Kidney capillary endothelial cell (primary cell): ENCODE measurements around the gene ITGA1.
"Not testable (repeated sequence)": the region's sequence is repeated elsewhere in the genome, so short reads cannot be mapped to it uniquely, and the experiment has no call there.

Source experiments
- DNase-seq: peaks from one replicate; pipeline ENCODE4 v3.0.0-alpha.2; 2018; ENCODE audit warnings: low spot score

ITGA1 gene

GRCh38 chr5:52956915-52957747, 169.4 kb downstream of the ITGA1 start:
- DNase-seq = no peak

DNA sequence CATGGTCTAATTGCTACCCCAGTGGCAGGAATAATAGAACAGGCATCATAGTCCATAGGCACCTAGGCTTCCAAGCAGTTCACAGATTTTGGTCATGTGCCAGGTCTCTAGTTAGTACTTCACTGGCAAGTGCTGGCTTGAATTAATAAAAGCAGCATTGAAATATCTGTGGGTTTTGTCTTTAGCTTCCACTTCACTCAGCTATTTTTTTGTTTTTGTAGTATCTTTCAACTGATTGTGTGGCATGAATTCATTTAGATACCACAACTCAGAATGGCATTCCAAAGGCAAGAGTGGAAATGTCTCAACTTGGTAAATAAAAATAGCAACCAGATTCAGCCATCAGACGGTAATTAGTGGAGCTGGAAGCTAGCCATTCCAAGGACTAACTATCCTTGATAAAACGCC, 173.6 kb downstream of the ITGA1 start:
- DNase-seq = no peak

GRCh38 chr5:52963636-52964035, 175.9 kb downstream of the ITGA1 start:
- DNase-seq = no peak

DNA sequence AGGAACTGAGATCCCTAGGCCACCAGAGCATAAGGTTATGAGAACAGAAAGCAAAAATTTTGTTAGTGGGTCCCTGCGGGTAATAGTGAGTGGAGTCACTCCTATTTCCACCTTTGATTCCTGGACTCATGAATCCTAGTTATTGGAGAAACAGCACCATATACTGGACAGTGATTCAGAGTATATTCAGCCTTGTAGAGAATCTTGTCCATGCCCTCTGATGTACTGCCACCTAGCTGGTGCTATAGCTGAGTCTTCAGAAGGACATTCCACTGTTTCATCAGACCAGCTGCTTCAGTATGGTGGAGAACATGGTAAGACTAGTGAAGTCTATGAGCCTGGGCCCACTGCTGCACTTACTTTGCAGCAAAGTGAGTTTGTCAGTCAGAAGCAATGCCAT, 176.4 kb downstream of the ITGA1 start:
- no peak for DNase-seq

DNA sequence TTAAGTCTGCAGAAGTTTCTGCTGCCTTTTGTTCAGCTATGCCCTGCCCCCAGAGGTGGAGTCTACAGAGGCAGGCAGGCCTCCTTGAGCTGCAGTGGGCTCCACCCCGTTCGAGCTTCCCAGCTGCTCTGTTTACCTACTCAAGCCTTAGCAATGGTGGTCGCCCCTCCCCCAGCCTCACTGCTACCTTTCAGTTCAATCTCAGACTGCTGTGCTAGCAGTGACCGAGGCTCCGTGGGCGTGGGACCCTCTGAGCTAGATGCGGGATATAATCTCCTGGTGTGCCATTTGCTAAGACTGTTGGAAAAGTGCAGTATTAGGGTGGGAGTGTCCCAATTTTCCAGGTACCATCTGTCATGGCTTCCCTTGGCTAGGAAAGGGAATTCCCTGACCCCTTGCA, 188.4 kb downstream of the ITGA1 start:
- not testable (repeated sequence) for DNase-seq

DNA sequence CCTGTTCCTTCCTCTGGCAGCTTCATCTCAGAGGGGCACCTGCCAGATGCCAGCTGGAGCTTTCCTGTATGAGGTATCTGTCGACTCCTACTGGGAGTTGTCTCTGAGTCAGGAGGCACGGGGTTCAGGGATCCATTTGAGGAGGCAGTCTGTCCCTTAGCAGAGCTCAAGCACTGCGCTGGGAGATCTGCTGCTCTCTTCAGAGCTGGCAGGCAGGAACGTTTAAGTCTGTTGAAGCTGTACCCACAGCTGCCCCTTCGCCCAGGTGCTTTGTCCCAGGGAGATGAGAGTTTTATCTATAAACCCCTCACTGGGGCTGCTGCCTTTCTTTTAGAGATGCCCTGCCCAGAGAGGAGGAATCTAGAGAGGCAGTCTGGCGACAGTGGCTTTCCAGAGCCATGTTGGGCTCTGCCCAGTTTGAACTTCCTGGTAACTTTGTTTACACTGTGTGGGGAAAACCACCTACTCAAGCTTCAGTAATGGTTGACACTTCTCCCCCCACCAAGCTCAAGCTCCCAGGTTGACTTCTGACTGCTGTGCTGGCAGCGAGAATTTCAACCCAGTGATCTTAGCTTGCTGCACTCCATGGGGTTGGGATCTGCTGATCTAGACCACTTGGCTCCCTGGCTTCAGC, 189.7 kb downstream of the ITGA1 start:
- no peak for DNase-seq

DNA sequence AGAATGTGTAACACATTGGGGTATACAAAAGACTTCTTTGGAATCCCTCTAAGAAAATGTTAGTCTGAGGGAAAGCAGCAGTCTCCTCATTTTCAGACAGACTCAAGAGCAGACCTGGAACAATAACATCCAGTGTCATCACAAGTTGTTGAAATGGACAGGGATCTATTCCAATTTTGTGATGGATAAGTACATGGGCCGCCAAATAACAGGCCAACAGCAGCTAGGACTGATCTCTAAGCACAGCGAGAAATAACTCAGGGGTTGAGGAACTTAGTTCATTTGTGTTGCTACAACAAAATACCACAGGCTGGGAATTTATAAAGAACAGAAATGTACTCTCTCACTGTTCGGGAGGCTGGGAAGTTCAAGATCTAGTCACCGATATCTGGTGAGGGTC, 193.8 kb downstream of the ITGA1 start:
- DNase-seq = no peak

GRCh38 chr5:52983731-52984636, 196.3 kb downstream of the ITGA1 start:
- peak; percentile 87 for DNase-seq

DNA sequence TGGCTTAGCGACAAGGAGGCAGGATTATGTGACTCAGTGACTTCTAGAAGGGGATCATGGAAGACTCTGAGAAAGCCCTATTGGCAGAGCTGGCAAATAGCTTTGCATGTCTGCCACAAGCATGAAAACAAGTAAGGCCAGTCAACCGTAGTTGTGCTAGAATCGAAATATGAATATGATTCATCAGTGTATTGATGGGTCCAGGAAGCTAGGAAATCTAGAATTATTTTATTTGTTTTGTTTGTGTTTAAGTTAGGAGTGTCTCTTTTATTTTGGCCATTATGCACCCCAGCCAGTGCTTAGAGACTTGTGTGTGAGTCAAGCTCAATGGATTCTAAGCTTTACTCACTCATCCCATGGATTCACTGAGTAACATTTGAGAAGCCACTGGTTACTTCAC, 197.6 kb downstream of the ITGA1 start:
- no peak for DNase-seq

DNA sequence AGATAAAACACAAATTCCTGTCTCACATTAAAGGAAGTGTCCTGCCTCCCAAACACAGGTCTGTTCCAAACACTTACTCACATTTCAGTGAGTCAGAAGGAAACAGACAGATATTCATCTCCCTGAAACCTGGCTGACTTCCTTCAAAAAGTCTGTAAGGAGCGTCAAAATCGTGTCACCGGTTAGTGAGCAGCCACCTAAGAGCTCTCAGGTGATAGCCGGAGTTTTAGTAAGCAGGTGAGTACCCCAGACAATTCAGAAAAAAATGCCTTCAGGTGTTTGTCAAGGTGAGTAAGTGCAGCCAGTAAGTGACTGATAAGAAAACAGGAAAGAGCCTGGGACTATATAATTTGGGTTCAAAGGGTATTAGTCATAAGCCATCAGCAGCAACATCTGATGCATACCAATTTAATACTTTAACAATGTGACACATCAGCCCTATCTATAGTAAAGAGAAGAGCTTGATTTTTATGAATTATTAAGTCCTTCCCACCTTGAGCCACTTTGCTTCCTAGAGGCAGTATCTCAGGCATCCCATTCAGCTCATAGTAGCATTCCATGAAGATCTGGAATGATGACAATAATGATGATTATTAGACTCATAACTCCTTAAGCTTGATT, 200.1 kb downstream of the ITGA1 start:
- peak; percentile 93 for DNase-seq

GRCh38 chr5:52988335-52989024, 200.8 kb downstream of the ITGA1 start:
- DNase-seq = no peak

DNA sequence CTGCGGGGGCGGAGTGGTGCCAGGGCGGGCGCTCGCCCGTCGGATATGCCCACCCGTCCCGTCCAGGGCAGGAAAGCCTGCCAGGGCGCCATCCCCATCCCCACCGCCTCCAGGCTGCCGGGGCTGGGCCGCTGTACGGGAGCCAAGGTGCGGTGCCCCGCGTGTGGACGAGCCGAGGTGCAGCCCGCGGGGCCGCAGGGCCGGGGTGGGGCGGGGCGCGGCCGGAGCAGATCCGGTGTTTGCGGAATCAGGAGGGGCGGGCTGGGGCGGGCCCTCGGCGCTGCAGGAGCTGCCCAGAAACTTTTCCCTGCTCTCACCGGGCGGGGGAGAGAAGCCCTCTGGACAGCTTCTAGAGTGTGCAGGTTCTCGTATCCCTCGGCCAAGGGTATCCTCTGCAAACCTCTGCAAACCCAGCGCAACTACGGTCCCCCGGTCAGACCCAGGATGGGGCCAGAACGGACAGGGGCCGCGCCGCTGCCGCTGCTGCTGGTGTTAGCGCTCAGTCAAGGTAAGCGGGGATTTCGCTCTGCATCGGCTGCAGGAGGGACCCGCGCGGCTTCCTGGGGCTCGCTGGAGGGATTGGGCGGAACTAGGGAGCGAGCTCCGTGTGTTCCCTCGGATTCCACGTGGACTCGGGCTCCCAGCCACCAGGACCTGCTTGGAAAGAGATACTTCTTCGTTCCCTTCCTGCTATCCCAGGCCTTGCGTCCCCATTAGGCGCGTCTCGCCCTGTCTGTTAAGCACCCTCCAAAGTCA, 201.5 kb downstream of the ITGA1 start, which contains the start of gene ITGA2:
Gene ITGA2, plus strand, starts transcription at position 328 of the 756 bp plus-strand sequence. Its CDS starts 117 bp downstream, at position 445.
- DNase-seq = peak; percentile 58

DNA sequence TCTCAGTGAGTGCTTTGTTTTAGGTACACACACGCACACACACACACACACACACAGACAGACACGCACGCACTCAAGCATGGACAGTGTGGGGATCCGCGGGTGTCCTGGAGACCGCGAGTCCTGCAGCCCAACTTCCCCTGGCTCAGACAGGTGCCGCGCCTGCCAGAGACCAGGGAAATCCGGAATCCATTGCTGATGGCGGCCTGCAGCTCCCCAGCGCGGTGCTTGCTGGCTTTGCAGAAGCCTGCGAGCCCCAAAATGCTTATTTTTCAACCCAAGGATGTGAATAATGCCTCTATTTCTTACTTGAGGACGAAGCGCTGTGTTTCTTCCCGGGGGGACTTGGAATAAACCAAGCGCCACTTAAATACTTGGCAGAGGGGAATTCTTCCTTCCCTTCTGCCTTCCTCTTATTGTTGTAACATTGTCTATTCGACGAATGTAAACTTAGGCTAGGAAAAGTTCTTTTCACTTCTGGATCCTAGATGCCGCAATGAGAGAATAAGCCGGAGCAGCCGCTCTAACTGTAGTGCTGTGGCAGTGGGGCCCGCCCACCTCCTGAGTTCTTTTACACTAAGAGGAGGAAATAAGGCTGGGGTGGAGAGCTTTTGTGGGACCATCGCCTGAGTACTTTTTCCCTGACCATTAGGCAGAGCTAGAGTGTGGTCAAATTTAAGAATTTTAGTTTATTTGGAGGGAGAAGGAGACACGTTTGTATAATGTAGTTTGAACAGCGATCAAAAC, 202.2 kb downstream of the ITGA1 start:
- peak; percentile 68 for DNase-seq

DNA sequence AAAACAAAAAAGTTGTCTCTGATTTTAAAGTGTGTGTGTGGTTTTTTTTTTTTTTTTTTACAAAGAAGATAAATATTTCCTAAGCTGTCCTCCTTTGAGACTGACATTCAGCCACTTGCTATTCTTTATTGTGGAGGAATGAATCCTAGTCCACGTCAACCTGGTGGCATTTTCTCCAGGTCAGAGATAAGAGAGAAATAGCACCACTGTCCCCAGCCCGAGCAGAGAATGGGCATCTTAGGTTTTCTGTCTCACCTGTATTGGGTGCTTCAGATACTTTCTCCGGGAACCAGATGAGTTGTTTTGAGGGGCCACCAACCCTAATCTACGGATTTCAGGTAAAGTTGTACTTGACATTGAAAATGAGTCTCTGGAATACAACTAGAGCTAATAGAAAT, 202.8 kb downstream of the ITGA1 start:
- DNase-seq = no peak

DNA sequence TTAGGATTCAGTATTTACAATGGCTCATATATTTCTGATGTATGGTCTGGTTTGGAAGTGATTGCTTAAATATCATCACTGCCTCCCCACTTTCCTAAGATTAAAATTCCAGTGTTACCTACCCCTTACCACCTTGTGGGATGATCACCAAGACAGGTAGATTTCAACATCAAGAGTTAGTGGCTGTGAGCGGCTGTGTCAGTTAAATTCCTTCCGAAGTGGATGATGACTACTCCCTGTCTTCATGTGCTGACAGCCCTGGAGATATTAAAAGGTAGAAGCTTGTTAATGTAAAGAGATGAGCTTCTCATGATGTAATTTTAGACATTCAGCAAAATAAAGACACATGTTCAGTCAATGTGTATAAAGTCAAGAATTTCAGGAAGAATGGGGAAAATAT, 205.7 kb downstream of the ITGA1 start:
- DNase-seq = no peak

GRCh38 chr5:52994266-52994665, 206.6 kb downstream of the ITGA1 start:
- DNase-seq = no peak

DNA sequence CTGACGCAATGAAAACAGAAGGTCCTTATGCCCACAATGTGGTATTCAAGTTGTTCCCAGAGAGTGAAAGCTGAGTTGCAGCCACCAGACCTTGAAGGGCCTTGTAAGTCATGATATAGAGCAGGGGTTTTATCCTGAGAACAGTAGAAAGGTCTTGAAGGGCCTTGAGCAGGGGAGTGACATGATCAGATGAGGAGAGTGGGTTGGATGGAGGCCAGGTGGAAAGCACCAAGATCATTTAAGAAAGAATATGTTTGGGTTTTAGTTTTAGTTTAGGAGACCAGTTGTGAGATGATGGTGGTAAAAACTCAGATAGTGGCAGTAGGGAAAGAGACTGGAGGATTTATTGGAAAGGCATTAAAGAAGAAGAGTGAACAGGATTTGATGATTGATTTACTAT, 207.4 kb downstream of the ITGA1 start:
- no peak for DNase-seq

- no peak for DNase-seq
Observed at GRCh38 chr5:52995914-52996313, 208.2 kb downstream of the ITGA1 start.

DNA sequence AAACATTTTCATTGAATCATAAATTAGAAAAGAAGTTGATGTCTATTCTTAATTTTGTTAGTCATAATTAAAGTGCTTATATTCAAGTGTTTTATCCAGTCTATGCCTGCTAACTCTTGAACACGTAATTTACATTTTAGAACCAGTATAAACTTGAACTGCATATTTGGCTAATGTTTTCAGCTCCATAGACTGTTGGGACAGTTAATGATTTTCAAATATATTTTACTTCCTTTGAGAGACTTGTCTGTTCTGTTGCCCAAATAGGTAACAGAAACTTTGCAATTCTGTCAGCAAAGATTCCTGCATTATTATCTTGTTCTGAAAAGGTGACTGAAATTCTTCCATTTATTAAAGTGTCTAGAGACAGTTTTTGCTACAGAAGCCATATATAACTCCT, 209.3 kb downstream of the ITGA1 start:
- no peak for DNase-seq

GRCh38 chr5:52997424-52997823, 209.7 kb downstream of the ITGA1 start:
- DNase-seq = no peak
